ENCODE data around the gene LINS1. TPM values are rescaled to one million over a fixed set of nuclear protein-coding genes. Genes with fewer than 3 reads are reported as not detected.

LINS1 gene
- total and polyA plus RNA-seq, 2 experiments from 2014 or later = 11.7 to 15.4 TPM

DNA sequence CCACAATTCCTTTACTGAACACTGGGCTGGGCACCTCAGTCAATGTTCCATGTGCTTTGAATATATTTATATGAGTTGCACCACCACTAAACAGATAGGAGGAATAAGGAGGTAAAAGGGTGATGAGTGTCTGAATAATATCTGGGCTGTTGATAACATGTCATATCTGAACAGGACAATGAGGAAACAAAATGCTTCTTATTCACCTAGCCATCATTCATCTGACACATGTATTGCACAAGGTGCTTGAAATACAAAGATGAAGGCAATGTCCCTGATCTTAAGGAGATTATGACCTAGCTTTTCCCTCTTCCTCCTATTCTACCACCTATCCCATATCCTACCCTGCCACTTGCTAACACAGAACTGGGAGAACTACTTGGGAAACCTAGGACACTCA, 65.3 kb downstream of the LINS1 start:
- Histone ChIP-seq H3K4me1 (ENCODE audit: insufficient read depth) (no peaks in the 10 kb centered on the region), H4K20me1 (replicated peaks; ENCODE audit: insufficient read depth) (no peaks in the 10 kb centered on the region), H3K27me3 (ENCODE audit: insufficient read depth) (no peaks in the 10 kb centered on the region), H3K4me3 (no peak overlapping the region), H2AFZ (no peak overlapping the region), H3K36me3 (ENCODE audit: insufficient read depth) (no peaks in the 10 kb centered on the region), H3F3A (replicated peaks; ENCODE audit: low read depth) (no peaks in the 10 kb centered on the region), H3K27ac (ENCODE audit: low read depth) (no peak overlapping the region), H3K9me2 (ENCODE audit: insufficient read depth) (no peaks in the 10 kb centered on the region), H3K4me2 (no peak overlapping the region), H3K79me2 (replicated peaks; ENCODE audit: insufficient read depth) (no peaks in the 10 kb centered on the region)
- Mint-ChIP-seq H3K27ac (no peak overlapping the region), H3K4me1 (no peaks in the 10 kb centered on the region), H3K36me3 (ENCODE audit: low read depth) (peaks cover 5% of the 10 kb centered on the region; the same call in 2 of the 3 replicates), H3K27me3 (ENCODE audit: insufficient read depth, low read depth, poor library complexity) (peaks cover 2% of the 10 kb centered on the region), H3K4me3 (no peak overlapping the region), H3K9me3 (peaks cover 27% of the 10 kb centered on the region)
- no peak for DNase-seq (ENCODE audit: low spot score)
- TF ChIP-seq JUNB (IDR thresholded peaks at IDR 0.05; ENCODE audit: unreplicated experiment) = no peak
- no peak for TF ChIP-seq CREB1 (CRISPR knock-in tag; IDR thresholded peaks at IDR 0.05; ENCODE audit: low read depth)
- no peak for TF ChIP-seq POLR2AphosphoS5 (IDR thresholded peaks at IDR 0.05; ENCODE audit: low read depth)
- TF ChIP-seq, protein P1, sequence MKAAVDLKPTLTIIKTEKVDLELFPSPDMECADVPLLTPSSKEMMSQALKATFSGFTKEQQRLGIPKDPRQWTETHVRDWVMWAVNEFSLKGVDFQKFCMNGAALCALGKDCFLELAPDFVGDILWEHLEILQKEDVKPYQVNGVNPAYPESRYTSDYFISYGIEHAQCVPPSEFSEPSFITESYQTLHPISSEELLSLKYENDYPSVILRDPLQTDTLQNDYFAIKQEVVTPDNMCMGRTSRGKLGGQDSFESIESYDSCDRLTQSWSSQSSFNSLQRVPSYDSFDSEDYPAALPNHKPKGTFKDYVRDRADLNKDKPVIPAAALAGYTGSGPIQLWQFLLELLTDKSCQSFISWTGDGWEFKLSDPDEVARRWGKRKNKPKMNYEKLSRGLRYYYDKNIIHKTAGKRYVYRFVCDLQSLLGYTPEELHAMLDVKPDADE (IDR thresholded peaks at IDR 0.05) = no peak
- TF ChIP-seq, protein P2, sequence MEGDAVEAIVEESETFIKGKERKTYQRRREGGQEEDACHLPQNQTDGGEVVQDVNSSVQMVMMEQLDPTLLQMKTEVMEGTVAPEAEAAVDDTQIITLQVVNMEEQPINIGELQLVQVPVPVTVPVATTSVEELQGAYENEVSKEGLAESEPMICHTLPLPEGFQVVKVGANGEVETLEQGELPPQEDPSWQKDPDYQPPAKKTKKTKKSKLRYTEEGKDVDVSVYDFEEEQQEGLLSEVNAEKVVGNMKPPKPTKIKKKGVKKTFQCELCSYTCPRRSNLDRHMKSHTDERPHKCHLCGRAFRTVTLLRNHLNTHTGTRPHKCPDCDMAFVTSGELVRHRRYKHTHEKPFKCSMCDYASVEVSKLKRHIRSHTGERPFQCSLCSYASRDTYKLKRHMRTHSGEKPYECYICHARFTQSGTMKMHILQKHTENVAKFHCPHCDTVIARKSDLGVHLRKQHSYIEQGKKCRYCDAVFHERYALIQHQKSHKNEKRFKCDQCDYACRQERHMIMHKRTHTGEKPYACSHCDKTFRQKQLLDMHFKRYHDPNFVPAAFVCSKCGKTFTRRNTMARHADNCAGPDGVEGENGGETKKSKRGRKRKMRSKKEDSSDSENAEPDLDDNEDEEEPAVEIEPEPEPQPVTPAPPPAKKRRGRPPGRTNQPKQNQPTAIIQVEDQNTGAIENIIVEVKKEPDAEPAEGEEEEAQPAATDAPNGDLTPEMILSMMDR (conservative IDR thresholded peaks at IDR 0.05; ENCODE audit: low read depth in 2 of 2) = no peak
- TF ChIP-seq, protein P3, sequence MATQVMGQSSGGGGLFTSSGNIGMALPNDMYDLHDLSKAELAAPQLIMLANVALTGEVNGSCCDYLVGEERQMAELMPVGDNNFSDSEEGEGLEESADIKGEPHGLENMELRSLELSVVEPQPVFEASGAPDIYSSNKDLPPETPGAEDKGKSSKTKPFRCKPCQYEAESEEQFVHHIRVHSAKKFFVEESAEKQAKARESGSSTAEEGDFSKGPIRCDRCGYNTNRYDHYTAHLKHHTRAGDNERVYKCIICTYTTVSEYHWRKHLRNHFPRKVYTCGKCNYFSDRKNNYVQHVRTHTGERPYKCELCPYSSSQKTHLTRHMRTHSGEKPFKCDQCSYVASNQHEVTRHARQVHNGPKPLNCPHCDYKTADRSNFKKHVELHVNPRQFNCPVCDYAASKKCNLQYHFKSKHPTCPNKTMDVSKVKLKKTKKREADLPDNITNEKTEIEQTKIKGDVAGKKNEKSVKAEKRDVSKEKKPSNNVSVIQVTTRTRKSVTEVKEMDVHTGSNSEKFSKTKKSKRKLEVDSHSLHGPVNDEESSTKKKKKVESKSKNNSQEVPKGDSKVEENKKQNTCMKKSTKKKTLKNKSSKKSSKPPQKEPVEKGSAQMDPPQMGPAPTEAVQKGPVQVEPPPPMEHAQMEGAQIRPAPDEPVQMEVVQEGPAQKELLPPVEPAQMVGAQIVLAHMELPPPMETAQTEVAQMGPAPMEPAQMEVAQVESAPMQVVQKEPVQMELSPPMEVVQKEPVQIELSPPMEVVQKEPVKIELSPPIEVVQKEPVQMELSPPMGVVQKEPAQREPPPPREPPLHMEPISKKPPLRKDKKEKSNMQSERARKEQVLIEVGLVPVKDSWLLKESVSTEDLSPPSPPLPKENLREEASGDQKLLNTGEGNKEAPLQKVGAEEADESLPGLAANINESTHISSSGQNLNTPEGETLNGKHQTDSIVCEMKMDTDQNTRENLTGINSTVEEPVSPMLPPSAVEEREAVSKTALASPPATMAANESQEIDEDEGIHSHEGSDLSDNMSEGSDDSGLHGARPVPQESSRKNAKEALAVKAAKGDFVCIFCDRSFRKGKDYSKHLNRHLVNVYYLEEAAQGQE (IDR thresholded peaks at IDR 0.05; ENCODE audit: unreplicated experiment) = no peak
- TF ChIP-seq, protein P4, sequence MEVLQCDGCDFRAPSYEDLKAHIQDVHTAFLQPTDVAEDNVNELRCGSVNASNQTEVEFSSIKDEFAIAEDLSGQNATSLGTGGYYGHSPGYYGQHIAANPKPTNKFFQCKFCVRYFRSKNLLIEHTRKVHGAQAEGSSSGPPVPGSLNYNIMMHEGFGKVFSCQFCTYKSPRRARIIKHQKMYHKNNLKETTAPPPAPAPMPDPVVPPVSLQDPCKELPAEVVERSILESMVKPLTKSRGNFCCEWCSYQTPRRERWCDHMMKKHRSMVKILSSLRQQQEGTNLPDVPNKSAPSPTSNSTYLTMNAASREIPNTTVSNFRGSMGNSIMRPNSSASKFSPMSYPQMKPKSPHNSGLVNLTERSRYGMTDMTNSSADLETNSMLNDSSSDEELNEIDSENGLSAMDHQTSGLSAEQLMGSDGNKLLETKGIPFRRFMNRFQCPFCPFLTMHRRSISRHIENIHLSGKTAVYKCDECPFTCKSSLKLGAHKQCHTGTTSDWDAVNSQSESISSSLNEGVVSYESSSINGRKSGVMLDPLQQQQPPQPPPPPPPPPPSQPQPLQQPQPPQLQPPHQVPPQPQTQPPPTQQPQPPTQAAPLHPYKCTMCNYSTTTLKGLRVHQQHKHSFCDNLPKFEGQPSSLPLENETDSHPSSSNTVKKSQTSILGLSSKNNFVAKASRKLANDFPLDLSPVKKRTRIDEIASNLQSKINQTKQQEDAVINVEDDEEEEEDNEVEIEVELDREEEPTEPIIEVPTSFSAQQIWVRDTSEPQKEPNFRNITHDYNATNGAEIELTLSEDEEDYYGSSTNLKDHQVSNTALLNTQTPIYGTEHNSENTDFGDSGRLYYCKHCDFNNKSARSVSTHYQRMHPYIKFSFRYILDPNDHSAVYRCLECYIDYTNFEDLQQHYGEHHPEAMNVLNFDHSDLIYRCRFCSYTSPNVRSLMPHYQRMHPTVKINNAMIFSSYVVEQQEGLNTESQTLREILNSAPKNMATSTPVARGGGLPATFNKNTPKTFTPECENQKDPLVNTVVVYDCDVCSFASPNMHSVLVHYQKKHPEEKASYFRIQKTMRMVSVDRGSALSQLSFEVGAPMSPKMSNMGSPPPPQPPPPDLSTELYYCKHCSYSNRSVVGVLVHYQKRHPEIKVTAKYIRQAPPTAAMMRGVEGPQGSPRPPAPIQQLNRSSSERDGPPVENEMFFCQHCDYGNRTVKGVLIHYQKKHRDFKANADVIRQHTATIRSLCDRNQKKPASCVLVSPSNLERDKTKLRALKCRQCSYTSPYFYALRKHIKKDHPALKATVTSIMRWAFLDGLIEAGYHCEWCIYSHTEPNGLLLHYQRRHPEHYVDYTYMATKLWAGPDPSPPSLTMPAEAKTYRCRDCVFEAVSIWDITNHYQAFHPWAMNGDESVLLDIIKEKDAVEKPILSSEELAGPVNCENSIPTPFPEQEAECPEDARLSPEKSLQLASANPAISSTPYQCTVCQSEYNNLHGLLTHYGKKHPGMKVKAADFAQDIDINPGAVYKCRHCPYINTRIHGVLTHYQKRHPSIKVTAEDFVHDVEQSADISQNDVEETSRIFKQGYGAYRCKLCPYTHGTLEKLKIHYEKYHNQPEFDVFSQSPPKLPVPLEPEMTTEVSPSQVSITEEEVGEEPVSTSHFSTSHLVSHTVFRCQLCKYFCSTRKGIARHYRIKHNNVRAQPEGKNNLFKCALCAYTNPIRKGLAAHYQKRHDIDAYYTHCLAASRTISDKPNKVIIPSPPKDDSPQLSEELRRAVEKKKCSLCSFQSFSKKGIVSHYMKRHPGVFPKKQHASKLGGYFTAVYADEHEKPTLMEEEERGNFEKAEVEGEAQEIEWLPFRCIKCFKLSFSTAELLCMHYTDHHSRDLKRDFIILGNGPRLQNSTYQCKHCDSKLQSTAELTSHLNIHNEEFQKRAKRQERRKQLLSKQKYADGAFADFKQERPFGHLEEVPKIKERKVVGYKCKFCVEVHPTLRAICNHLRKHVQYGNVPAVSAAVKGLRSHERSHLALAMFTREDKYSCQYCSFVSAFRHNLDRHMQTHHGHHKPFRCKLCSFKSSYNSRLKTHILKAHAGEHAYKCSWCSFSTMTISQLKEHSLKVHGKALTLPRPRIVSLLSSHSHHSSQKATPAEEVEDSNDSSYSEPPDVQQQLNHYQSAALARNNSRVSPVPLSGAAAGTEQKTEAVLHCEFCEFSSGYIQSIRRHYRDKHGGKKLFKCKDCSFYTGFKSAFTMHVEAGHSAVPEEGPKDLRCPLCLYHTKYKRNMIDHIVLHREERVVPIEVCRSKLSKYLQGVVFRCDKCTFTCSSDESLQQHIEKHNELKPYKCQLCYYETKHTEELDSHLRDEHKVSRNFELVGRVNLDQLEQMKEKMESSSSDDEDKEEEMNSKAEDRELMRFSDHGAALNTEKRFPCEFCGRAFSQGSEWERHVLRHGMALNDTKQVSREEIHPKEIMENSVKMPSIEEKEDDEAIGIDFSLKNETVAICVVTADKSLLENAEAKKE (CRISPR knock-in tag; IDR thresholded peaks at IDR 0.05) = no peak
- no peak for TF ChIP-seq ZNF114 (CRISPR knock-in tag; IDR thresholded peaks at IDR 0.05)
- no peak for TF ChIP-seq ZNF331 (CRISPR knock-in tag; IDR thresholded peaks at IDR 0.05; ENCODE audit: low read depth)
- no peak for ATAC-seq
